HG03139 (cell line): Measurements from ENCODE around the gene IL12RB1.

Experiments used
- ATAC-seq: cut with Tn5 transposase; IDR thresholded peaks from one replicate; pipeline ENCODE4 v1.9.1; 2021; ENCODE audit not compliant: unreplicated experiment

Gene IL12RB1

GRCh38 chr19:18086590-18087138 lies at the start of gene IL12RB1:
TSS of gene IL12RB1 (minus strand) at chr19:18086934. CDS start at chr19:18086823, 111 bp downstream.
- no peak for ATAC-seq

GRCh38 chr19:18135712-18136584 lies 49.2 kb upstream of the IL12RB1 start:
- no peak for ATAC-seq

GRCh38 chr19:18131841-18132596 lies 45.3 kb upstream of the IL12RB1 start:
- no peak for ATAC-seq

- no peak for ATAC-seq
Observed at GRCh38 chr19:18130523-18131242, 43.9 kb upstream of the IL12RB1 start.

GRCh38 chr19:18128805-18129204 lies 42.1 kb upstream of the IL12RB1 start:
- no peak for ATAC-seq

GRCh38 chr19:18128044-18128443 lies 41.3 kb upstream of the IL12RB1 start:
- ATAC-seq = no peak

GRCh38 chr19:18126097-18126496 lies 39.4 kb upstream of the IL12RB1 start:
- ATAC-seq = no peak

GRCh38 chr19:18123819-18124218 lies 37.1 kb upstream of the IL12RB1 start:
- ATAC-seq = no peak

- ATAC-seq = no peak
Observed at GRCh38 chr19:18122860-18123795, 36.4 kb upstream of the IL12RB1 start.

GRCh38 chr19:18122424-18122823 lies 35.7 kb upstream of the IL12RB1 start:
- no peak for ATAC-seq

- no peak for ATAC-seq
Observed at GRCh38 chr19:18121166-18121565, 34.4 kb upstream of the IL12RB1 start.

GRCh38 chr19:18120127-18120526 lies 33.4 kb upstream of the IL12RB1 start:
- ATAC-seq = no peak

- ATAC-seq = no peak
Observed at GRCh38 chr19:18119717-18120105, 33.0 kb upstream of the IL12RB1 start.

- no peak for ATAC-seq
Observed at GRCh38 chr19:18119013-18119716, 32.4 kb upstream of the IL12RB1 start.

GRCh38 chr19:18118420-18119012 lies 31.8 kb upstream of the IL12RB1 start:
- no peak for ATAC-seq

GRCh38 chr19:18117692-18118378 lies 31.1 kb upstream of the IL12RB1 start:
- peak; percentile 68 for ATAC-seq

- ATAC-seq = no peak
Observed at GRCh38 chr19:18117364-18117691, 30.6 kb upstream of the IL12RB1 start.

GRCh38 chr19:18114483-18114882 lies 27.7 kb upstream of the IL12RB1 start:
- no peak for ATAC-seq

GRCh38 chr19:18113827-18114226 lies 27.1 kb upstream of the IL12RB1 start:
- ATAC-seq = no peak
